ENCODE measurements around the gene B3GAT1.
A peak's percentile ranks its signal among the peaks of the same experiment; 100 is the strongest.
"Not testable (repeated sequence)": the region's sequence is repeated elsewhere in the genome, so short reads cannot be mapped to it uniquely, and the experiment has no call there.

The B3GAT1 gene, protein sequence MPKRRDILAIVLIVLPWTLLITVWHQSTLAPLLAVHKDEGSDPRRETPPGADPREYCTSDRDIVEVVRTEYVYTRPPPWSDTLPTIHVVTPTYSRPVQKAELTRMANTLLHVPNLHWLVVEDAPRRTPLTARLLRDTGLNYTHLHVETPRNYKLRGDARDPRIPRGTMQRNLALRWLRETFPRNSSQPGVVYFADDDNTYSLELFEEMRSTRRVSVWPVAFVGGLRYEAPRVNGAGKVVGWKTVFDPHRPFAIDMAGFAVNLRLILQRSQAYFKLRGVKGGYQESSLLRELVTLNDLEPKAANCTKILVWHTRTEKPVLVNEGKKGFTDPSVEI

DNA sequence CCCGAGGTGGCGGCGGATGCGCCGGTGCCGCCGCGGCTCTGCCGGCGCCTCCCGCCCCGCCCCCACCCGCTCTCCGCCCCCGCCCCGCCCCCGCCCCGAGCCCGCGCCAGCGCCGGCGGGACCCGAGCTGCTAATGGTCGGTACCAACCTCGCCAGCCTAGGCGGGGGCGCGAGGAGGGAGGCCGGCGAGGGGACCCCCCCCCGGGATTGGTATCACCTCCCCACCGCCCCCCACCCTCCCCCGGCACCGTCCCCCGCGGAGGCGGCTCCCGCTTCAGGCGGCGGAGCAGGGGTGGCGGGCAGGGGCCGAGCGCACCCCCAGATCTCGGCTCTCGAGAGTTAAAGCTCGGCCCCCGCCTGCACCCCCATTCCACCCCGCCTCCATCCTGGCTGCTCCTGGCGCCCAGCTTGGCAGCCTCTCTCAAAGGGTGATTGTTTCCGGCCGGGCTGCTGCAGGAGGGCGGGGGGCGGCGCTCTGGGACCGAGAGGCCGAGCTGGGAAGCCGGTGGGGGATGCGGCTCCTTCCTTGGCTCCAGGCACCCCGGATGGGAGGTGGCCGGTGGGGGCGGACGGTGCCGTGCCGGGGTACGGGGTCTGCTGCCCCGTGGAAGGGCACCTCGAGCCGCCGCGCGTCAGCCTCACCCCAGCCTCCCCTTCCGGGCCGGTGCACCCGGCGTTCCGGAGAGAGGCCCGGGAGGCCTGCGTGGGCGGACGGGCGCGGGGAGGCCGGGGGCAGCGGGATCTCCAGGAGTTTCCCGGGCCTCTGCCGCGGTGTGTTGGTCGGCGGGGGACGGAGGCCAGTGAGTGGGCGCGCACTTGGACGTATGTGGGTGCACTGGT is at the start of gene B3GAT1:
TSS of gene B3GAT1 (minus strand) at position 40 of the 840 bp plus-strand sequence. CDS start 24,583 bp downstream, outside the sequence.
- DNase-seq = peak; percentile 36

DNA sequence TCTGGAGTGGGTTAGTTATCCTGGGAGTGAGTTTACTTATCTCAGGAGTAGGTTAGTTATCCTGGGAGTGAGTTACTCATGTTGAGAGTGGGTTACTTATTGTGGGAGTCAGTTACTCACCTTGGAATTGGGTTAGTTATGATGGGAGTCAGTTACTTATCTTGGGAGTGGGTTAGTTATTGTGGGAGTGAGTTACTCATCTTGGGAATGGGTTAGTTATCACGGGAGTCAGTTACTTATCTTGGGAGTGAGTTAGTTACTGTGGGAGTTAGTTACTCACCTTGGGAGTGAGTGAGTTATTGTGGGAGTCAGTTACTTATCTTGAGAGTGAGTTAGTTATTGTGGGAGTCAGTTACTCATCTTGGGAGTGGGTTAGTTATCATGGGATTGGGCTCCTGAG is 49.6 kb upstream of the B3GAT1 start:
- DNase-seq = no peak

DNA sequence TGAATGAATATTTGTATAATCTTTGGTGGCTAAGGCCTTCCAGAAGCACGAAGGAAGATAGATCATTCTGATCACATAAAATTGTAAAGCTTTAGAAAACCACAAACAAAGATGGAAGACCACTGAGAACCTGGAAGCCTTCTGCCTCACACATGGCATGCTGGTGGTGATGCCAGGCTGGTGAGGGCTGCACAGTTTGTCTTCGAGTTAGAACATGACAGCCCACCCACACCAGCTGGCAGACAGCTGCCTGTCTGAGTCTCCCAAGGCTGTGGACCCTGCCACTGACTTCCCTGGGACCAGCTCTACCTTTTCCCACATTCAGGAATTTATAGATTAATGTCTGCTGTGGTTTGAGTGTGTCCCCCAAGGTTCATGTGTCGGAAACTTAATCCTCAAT is 48.8 kb upstream of the B3GAT1 start:
- DNase-seq = no peak

DNA sequence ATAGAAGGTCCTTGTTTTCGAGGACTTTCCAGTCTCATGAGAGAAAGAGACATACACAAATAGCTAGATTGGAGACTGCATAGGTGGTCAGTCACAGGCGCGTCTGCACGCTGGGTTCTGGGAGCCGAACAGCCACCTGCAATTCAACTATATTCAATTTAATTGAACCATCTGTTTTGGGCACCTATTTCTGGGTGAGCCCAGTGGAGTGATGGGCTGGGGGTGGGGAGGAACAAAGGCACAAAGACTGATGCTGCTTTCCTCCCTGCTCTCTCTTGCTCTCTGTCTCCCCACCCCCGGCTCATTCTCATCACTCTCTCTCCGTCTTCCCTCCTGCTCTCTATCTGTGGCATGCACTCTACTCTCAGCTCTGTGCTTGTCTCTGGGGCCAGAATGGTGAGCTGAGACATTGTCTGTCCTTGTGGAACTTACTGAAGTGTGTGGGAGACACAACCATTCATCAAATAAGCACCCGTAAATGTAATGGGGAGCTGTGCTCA is 48.1 kb upstream of the B3GAT1 start:
- DNase-seq = no peak

DNA sequence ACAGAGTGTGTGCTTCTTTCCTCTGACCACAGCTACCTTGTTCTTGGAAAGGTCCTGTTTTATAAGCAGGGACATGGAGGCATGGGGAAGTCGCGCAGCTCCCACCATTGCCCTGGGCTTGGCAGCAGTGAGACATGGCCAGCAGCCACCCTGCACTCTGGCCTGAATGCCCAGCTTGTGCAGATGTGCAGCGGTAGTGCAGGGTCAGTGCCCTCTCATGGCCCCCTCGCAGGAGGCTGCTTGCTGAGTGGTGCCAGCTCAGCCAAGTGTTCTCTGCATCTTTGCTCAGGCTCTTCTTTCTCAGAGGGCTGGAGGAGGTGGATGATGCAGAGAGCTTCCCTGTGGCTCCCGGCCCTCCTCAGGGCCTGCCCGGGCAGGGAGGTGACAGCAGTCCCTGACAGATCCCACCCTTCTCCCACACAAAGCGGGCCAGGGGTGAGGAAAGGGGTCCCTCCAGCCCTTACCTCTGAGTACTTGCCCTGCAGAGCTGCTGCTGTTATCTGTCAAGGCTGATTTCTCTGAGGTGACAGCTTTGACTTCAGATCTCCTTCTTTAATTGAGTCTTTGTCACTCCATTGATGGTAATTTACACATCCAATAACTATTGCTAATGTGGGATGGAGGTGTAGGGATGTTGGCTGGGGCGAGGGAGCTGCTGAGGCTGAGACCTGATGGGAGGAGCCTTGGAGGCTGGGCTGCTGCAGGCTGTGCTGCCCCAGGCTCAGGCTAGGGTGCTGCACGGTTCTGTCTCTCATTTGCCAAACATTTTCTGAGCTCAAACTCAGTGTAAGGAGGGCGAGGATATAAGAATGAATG is 47.4 kb upstream of the B3GAT1 start:
- DNase-seq = no peak

DNA sequence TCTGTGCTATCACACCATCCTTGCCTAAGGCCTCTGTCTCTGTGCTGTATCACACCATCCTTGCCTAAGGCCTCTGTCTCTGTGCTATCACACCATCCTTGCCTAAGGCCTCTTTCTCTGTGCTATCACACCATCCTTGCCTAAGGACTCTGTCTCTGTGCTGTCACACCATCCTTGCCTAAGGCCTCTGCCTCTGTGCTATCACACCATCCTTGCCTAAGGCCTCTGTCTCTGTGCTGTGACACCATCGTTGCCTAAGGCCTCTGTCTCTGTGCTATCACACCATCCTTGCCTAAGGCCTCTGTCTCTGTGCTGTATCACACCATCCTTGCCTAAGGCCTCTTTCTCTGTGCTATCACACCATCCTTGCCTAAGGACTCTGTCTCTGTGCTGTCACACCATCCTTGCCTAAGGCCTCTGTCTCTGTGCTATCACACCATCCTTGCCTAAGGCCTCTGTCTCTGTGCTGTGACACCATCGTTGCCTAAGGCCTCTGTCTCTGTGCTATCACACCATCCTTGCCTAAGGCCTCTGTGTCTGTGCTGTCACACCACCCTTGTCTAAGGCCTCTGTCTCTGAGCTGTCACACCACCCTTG is 45.5 kb upstream of the B3GAT1 start:
- not testable (repeated sequence) for DNase-seq

DNA sequence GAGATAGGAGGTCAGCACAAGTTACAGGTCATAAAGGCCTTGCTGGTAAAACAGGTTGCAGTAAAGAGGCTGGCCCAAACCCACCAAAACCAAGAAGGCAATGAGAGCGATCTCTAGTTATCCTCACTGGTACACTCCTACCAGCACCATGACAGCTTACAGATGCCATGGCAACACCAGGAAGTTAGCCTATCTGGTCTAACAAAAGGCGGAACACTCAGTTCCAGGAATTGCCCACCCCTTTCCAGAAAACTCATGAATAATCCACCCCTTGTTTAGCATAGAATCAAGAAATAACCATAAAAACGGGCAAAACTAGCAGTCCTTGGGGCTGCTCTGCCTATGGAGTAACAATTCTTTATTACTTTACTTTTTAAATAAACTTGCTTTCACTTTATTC is 43.5 kb upstream of the B3GAT1 start:
- no peak for DNase-seq

DNA sequence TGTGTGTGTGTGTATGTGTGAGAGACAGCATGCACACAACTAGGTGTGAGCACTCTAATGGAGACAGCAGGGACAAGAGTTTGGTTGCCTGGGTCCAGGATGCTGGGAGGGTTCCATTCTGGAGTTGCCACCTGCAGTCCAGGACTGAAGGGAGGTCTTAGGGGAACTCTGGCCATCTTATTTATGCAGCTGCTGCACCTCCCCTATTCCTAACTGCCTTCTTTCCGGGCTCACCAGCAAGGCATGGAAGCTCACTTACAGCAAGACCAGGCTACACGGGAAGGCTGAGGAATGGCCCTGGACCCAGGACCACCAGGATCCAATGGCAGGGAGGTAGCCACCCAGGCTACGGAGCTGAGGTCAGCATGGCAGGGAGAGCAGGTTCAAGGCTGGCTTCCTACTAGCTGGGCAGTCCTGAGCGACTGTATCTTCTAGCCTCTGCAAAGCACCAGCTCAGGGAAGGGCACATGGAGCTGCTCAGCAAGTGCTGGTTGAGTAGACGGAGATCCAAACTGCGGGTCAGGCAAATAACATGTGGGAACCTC is 42.2 kb upstream of the B3GAT1 start:
- DNase-seq = no peak

DNA sequence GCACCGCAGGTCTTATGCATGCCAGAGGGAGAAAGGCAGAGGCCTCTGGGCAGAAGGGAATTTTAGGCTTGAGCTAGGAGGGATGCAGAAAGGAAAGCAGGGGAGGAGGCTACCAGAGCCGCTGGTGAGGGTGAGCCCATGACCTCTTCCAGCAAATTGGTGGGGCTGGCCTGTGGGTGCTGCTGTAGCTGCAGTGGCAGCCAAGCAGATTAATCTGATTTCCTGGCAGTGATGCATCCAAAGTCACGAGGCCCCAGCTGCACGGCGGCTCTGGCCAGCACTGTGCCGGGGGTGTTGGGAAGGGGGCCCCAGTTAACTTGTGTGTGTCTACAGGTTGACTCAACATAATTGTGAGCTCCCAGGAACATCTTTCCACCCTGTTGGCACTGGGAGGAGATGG is 41.4 kb upstream of the B3GAT1 start:
- DNase-seq = no peak

DNA sequence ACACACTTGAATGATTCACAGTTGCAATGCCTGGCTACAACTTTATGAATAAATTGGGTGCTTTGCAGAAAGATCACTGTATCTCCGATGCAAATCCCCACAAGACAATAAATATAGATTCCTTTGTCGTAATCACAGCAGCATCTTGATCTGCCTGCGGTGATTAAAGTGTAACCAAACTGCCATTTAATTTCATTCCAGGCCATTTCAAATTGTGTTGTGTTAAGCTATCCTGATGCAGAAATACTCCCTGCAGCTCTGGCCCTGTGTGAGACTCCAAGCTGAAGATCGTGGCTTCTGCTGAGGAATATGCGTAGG is 40.8 kb upstream of the B3GAT1 start:
- no peak for DNase-seq

DNA sequence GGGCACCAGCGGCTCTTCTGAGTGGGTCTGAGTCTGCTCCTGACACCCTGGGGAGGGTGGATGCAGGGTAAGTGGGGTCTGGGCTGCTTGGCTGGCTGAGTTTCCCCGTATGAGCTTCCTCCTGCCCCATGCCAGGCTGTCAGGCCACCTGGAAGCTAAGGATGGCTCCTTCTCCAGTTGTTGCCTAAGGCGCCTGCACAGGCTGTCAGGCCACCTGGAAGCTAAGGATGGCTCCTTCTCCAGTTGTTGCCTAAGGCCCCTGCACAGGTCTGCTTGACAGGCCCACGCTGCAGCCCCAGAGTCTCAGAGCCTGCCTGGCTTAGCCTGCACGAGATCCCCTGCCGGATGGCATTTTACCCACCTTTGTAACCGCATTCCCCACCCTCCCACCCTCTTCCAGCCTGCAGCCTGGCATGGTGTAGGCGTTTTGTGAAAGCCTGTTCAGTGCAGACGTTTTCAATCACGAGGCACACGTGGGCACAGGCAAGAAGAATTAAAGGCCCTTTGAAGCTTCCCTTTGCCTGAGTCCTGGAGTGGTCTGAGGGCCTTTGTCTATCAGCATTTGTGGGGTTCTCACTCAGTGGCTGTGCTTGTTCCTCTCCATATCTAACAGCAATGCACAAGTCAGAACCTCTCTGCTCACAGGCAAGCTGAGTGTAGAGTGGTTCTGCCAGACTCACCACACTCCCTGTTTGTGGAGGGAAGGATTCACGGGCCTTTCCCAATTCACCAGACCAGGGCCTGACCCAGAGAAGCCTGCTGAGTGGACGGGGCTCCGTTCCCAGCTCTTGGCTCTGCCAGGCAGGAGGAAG is 40.2 kb upstream of the B3GAT1 start:
- no peak for DNase-seq

DNA sequence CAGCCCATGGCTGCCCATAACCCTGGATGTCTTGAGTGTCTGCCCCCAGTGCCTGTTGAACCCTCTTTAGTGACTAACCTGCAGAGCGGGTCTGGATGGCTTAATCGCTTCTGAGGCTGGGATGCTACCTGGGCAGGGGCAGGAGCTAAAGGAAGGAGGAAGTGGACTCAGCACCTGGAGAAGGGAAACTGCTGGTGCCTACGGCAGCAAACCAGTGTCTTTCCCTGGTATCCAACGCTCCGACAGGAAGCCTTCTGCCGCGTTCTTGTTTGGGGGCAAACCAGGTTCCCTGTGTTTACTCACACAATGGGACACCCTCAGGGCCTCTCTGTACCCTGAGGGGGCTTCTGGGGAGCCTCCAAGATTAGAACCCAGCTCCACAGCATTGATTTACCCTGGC is 38.1 kb upstream of the B3GAT1 start:
- no peak for DNase-seq

DNA sequence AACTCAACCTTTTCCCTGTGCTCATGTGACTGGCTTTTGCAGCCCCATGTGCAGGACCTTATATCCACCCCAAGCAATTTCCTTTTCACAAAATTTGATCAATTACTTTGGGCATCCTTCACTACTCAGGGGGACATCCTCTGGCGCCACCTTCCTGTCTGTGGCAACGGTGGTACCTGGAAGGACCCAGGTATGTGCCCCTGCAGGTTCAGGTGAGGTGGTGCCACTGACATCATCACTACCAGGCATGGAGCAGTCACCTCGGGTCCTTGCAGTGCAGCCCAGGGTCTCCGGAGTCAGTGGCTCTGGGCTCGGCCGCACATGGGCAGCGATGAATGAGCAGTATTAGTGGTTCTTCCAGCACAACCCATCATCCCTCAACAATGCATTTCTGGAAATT is 37.7 kb upstream of the B3GAT1 start:
- no peak for DNase-seq

DNA sequence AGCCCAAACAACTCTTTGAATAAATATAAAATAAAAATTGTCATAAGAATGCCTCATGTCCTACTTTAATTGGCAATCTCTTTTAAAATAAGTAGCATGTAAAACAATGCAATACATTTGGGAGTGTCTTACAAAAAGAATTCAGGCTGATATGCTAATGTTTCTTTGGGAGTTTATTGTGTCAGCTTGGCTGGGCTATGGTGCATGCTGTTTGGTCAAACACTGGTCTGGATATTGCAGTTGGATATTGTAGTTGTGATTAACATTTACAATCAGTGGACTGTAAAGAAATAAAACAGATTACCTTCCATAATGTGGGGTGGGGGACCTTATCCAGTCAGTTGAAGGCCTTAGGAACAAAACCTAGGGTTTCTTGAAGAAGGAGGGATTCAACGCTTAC is 37.0 kb upstream of the B3GAT1 start:
- no peak for DNase-seq

DNA sequence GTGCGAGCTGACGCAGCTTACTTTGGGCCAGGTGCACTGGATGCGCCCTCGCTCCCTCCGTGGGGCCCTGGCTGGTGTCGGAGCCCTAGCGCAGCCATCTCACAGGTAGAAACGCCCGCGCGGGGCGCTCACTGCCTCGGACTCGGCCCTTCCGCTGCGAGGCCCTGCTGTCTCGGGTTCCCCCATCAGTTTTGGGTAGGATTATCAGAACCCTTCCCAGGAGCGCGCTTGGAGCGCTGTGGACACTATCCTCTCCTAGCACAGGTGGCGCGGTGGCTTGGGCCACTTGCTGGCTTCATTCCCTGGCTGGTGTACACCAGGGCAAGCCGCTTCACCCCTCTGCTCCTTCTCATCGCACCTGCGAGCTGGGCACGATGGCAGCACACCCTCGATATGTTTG is 35.7 kb upstream of the B3GAT1 start:
- no peak for DNase-seq

DNA sequence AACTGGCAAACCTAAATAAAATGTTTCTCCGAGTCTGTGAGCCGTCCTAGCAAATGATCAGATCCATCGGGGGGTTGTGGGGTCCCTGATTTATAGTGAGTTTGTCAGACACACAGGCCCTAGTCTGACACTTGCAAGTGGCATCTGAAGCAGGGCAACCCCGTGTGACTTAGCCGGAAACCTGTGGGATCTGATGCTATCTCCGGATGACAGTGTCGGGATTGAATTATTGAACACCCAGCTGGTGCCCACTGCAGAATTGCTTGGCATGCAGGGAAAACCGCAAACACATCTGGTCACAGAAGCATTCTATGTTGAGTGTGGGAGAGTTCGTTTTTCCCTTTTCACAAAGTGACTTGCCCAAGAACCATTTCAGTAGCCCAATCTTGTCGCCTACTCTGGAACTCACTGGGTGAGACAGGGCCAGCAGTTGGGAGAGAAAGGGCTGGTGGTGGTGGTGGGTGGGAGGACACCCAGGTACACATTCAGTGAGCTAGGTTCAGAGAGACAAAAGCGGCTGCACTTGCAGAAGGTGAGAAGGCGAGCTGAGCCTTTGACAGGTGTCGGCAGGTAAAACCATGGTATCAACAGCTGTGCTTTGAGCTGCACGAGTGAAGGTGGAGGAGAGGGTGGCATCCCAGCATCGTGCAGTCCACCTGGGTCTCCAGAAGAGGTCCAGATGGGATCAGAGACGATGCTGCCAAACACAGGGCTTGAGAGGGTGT is 33.7 kb upstream of the B3GAT1 start:
- DNase-seq = no peak

DNA sequence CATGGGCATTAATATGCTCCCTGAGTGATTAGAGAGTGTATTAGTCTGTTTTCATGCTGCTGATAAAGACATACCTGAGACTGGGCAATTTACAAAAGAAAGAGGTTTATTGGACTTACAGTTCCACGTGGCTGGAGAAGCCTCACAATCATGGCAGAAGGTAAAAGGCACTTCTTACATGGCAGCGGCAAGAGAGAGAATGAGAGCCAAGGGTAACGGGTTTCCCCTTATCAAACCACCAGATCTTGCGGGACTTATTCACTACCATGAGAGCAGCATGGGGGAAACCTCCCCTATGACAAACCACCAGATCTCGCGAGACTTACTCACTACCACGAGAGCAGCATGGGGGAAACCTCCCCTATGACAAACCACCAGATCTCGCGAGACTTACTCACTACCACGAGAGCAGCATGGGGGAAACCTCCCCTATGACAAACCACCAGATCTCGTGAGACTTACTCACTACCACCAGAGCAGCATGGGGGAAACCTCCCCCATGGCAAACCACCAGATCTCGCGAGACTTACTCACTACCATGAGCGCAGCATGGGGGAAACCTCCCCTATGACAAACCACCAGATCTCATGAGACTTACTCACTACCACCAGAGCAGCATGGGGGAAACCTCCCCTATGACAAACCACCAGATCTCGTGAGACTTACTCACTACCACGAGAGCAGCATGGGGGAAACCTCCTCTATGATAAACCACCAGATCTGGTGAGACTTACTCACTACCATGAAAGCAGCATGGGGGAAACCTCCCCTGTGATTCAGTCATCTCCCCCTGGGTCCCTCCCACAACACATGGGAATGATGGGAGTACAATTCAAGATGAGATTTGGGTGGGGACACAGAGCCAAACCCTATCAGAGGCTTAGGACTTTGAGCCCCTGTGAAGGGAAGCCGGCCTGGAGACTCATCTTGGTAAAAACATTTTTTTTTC is 32.4 kb upstream of the B3GAT1 start:
- DNase-seq = not testable (repeated sequence)

DNA sequence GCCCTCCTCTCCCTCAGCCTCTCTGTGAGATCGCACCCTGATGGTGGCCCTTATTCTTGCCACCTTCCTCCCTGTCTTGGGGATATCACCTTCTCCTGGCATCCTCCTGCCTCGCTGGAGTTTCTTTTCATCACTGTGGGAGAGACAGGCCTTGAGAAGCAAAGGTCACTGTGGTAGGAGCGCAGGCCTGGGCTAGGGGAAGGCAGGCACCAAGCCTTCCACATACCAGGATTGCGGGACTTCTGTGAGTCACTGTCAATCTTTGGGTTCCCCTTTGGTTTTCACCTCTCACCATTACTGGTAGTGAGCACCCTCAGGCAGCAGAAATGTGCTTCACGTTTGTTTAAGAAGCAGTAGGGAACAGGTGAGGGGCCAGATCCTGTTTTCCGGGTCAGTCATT is 31.2 kb upstream of the B3GAT1 start:
- DNase-seq = no peak

DNA sequence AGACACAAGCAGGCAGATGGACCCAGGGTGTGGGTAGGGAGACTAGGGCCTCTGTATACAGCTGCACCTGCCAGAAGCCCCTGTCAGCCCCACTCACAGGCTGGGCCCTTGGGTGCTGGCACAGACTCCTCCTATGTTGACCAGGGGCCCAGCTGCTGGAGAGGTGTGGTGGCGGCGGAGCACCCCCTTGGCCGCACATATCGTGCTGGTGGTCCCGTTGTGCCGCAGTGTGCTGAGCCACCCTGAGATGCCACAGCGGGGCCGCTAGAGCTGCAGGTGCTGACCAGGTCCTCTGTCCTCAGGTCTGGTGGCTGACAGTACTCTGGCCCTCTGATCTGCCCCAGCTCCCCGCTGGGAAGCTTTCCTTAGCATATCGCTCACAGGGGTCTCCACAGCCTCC is 30.2 kb upstream of the B3GAT1 start:
- DNase-seq = no peak

DNA sequence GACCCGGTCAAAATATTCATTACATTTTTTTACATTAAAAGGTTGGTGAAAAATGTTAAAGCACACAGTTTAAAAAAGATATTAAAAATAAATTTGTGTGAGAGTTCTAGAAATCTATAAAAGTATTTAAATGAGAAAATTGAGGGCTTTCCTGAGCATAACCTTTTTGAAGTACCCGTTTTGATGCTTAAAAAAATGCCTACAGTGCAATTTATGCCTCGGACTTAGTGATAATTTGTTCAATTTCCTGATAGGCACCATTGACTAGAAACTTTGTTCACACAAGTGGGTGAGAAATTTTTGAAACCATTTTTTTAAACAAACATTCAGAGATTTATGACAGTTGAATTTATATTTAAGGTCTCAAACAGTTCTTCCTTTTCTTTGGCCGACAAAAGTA is 29.7 kb upstream of the B3GAT1 start:
- no peak for DNase-seq
